ENCODE data around the gene HADH. TPM values are rescaled to one million over a fixed set of nuclear protein-coding genes. Genes with fewer than 3 reads are reported as not detected.

Gene HADH
- total and polyA plus RNA-seq, 4 donors = 27.5 to 140 (median 94.3) TPM

DNA sequence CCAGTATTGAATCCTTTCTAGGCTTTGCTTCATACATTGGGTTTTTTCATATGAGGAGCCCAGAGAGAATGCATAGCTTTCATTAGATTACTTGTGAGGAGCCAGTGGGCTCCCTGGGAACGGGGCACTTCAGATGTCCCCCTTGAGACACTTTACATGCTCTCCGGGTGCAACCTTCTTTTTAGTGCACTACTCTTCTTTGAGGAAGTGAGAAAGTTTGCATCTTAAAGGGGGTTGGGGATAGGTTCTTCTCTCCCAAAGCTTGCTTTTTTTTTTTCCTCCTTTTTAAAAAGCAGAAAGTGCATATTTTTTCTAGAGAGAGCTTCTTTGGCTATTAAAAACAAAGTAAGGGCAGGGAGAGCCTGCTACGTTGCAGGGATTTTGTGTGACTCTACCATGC lies 4.3 kb downstream of the HADH start:
- no peaks in the 10 kb centered on the region for H3K36me3 ChIP-seq (ENCODE audit: control insufficient read depth in 4 of 4, insufficient read depth in 3 of 4, low read depth in 1 of 4, low read length in 3 of 4)
- H3K4me1 ChIP-seq (ENCODE audit: control insufficient read depth in 4 of 4, insufficient read depth in 4 of 4, low read length in 3 of 4) = peaks cover 0 to 63% (median 31%) of the 10 kb centered on the region in 4 donors
- no peak overlapping the region for H3K27ac ChIP-seq (ENCODE audit: low read depth in 1 of 2, low read length in 2 of 2)
- no peak overlapping the region for H3K4me3 ChIP-seq (ENCODE audit: low read depth in 1 of 3, low read length in 3 of 3)
- H3K9me3 ChIP-seq (ENCODE audit: control insufficient read depth in 4 of 4, low read length in 3 of 4) = no peaks in the 10 kb centered on the region
- H3K9ac ChIP-seq (ENCODE audit: low read depth in 1 of 2, low read length in 2 of 2) = no peak overlapping the region
- H3K27me3 ChIP-seq (ENCODE audit: control insufficient read depth in 4 of 4, insufficient read depth in 4 of 4, low read length in 3 of 4) = no peaks in the 10 kb centered on the region
- WGBS = 77% methylated on average over 3 of the region's 3 CpGs
- no peak for TF ChIP-seq GABPA (IDR thresholded peaks at IDR 0.05 in 1 of 2, conservative IDR thresholded peaks at IDR 0.05 in 1 of 2)
- TF ChIP-seq, protein P1, sequence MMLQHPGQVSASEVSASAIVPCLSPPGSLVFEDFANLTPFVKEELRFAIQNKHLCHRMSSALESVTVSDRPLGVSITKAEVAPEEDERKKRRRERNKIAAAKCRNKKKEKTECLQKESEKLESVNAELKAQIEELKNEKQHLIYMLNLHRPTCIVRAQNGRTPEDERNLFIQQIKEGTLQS (IDR thresholded peaks at IDR 0.05) = no peak
- no peak for TF ChIP-seq FOXA1 (IDR thresholded peaks at IDR 0.05)
- TF ChIP-seq NR2F2 (IDR thresholded peaks at IDR 0.05) = no peak
- TF ChIP-seq RAD21 (IDR thresholded peaks at IDR 0.05) = no peak
- no peak for TF ChIP-seq JUND (IDR thresholded peaks at IDR 0.05)
- no peak for TF ChIP-seq FOXA2 (IDR thresholded peaks at IDR 0.05)
- no peak for TF ChIP-seq SP1 (IDR thresholded peaks at IDR 0.05)
- TF ChIP-seq, protein P2, sequence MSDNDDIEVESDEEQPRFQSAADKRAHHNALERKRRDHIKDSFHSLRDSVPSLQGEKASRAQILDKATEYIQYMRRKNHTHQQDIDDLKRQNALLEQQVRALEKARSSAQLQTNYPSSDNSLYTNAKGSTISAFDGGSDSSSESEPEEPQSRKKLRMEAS (IDR thresholded peaks at IDR 0.05) = no peak
- TF ChIP-seq, protein P3, sequence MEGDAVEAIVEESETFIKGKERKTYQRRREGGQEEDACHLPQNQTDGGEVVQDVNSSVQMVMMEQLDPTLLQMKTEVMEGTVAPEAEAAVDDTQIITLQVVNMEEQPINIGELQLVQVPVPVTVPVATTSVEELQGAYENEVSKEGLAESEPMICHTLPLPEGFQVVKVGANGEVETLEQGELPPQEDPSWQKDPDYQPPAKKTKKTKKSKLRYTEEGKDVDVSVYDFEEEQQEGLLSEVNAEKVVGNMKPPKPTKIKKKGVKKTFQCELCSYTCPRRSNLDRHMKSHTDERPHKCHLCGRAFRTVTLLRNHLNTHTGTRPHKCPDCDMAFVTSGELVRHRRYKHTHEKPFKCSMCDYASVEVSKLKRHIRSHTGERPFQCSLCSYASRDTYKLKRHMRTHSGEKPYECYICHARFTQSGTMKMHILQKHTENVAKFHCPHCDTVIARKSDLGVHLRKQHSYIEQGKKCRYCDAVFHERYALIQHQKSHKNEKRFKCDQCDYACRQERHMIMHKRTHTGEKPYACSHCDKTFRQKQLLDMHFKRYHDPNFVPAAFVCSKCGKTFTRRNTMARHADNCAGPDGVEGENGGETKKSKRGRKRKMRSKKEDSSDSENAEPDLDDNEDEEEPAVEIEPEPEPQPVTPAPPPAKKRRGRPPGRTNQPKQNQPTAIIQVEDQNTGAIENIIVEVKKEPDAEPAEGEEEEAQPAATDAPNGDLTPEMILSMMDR (IDR thresholded peaks at IDR 0.05; ENCODE audit: low read depth, low read length, missing input control) = no peak
- no peak for TF ChIP-seq YY1 (IDR thresholded peaks at IDR 0.05)
- TF ChIP-seq RXRA (IDR thresholded peaks at IDR 0.05) = no peak
- TF ChIP-seq, protein P4, sequence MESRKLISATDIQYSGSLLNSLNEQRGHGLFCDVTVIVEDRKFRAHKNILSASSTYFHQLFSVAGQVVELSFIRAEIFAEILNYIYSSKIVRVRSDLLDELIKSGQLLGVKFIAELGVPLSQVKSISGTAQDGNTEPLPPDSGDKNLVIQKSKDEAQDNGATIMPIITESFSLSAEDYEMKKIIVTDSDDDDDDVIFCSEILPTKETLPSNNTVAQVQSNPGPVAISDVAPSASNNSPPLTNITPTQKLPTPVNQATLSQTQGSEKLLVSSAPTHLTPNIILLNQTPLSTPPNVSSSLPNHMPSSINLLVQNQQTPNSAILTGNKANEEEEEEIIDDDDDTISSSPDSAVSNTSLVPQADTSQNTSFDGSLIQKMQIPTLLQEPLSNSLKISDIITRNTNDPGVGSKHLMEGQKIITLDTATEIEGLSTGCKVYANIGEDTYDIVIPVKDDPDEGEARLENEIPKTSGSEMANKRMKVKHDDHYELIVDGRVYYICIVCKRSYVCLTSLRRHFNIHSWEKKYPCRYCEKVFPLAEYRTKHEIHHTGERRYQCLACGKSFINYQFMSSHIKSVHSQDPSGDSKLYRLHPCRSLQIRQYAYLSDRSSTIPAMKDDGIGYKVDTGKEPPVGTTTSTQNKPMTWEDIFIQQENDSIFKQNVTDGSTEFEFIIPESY (IDR thresholded peaks at IDR 0.05) = no peak
- TF ChIP-seq EGR1 (IDR thresholded peaks at IDR 0.05; ENCODE audit: low read depth in 2 of 2) = no peak
- no peak for TF ChIP-seq TAF1 (conservative IDR thresholded peaks at IDR 0.05)
- no peak for DNase-seq (ENCODE audit: low spot score)

DNA sequence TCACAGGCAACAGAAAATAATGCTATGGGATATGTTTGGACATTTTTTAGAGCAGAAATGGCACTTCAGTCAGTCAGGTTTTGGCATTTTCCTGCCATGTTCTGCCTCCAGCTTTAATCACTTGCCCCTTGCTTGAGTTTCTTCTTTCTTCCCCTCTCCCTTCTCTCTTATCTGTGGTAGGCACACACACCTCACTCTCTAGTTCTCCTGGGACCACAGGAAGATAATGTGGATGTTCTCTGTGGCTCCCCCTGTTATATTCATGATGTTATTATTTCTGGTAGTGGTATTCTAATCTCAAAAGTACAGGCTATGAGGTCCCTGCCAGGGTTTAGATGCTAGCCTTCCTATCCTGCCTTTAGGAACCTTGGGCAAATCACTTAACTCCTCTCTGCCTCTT lies 5.2 kb downstream of the HADH start:
- no peak for DNase-seq (ENCODE audit: low spot score)
- Histone ChIP-seq H3K27me3 (ENCODE audit: control insufficient read depth in 4 of 4, insufficient read depth in 4 of 4, low read length in 3 of 4) (no peaks in the 10 kb centered on the region), H3K36me3 (ENCODE audit: control insufficient read depth in 4 of 4, insufficient read depth in 3 of 4, low read depth in 1 of 4, low read length in 3 of 4) (no peaks in the 10 kb centered on the region), H3K27ac (ENCODE audit: low read depth in 1 of 2, low read length in 2 of 2) (no peak overlapping the region), H3K9ac (ENCODE audit: low read depth in 1 of 2, low read length in 2 of 2) (no peak overlapping the region), H3K4me3 (ENCODE audit: low read depth in 1 of 3, low read length in 3 of 3) (no peak overlapping the region), H3K4me1 (ENCODE audit: control insufficient read depth in 4 of 4, insufficient read depth in 4 of 4, low read length in 3 of 4) (peaks cover 0 to 68% (median 34%) of the 10 kb centered on the region in 4 donors), H3K9me3 (ENCODE audit: control insufficient read depth in 4 of 4, low read length in 3 of 4) (no peaks in the 10 kb centered on the region)
- TF ChIP-seq, protein P3 (IDR thresholded peaks at IDR 0.05; ENCODE audit: low read depth, low read length, missing input control) = no peak

Data from liver (tissue), 9 donors.